ENCODE measurements around the gene GET4.

The GET4 gene

DNA sequence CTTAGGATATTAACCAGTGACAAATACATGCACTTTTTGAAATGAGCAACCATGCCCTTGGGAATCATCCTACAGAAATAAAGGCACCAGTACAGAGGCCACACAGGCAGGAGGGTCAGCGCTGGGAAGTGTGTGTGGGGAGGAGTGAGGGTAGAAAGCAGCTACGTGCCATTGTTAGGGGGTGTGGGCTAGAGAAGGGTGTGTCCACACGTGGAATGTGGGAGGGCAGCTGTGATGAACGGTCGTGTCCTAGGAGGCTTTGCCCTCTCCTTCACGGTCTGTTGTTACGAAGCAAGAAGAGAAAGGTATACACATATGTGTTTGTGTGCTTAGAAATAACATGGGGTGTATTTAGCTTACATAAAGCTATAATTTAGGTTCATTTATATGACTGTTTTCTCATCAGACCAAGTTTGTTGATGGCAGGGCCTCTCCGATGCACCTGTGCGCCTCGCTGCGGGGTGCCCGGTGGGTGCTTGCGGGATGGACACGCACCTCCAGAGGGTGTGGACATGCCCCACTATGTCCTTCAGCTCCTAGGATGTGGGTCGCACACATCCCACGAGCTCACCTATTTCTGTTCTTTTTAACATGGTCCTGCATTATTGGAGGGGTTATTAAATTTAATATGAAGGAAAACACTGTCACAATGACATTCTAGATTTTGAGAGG is 16.9 kb upstream of the GET4 start:
- Histone ChIP-seq H3K9ac (ENCODE audit: low read depth, low read length) (no peak overlapping the region), H3K9me3 (ENCODE audit: control insufficient read depth, insufficient read depth, low read length) (no peaks in the 10 kb centered on the region), H3K4me1 (ENCODE audit: control insufficient read depth, insufficient read depth, low read length) (no peaks in the 10 kb centered on the region), H3K4me3 (ENCODE audit: low read depth, low read length) (no peak overlapping the region), H3K36me3 (ENCODE audit: control insufficient read depth, insufficient read depth, low read length) (peaks cover 94% of the 10 kb centered on the region), H3K27ac (ENCODE audit: low read depth, low read length) (no peak overlapping the region), H3K27me3 (ENCODE audit: control insufficient read depth, insufficient read depth, low read length) (no peaks in the 10 kb centered on the region)

GRCh38 chr7:860149-860548 is 16.2 kb upstream of the GET4 start:
- H3K27ac ChIP-seq (ENCODE audit: low read depth, low read length) = no peak overlapping the region
- H3K9ac ChIP-seq (ENCODE audit: low read depth, low read length) = no peak overlapping the region
- H3K9me3 ChIP-seq (ENCODE audit: control insufficient read depth, insufficient read depth, low read length) = no peaks in the 10 kb centered on the region
- no peaks in the 10 kb centered on the region for H3K27me3 ChIP-seq (ENCODE audit: control insufficient read depth, insufficient read depth, low read length)
- H3K4me1 ChIP-seq (ENCODE audit: control insufficient read depth, insufficient read depth, low read length) = no peaks in the 10 kb centered on the region
- peaks cover 91% of the 10 kb centered on the region for H3K36me3 ChIP-seq (ENCODE audit: control insufficient read depth, insufficient read depth, low read length)
- no peak overlapping the region for H3K4me3 ChIP-seq (ENCODE audit: low read depth, low read length)

DNA sequence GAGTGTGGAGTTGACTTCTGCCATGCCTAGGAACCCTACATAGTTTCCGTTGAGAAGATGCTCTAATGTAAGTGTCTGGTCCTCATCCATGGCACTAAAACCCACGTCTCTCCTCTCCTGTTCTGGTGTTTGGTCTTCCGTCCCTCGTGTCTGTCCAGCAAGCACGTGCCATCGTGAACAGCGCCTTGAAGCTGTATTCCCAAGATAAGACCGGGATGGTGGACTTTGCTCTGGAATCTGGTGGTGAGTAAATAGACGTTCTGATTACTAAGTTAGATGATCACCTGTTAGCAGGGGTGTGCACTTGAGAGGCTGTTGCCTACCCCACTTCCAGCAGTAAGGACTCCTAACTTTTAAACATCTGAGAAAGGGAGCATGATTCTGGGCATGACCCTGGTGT is 15.1 kb upstream of the GET4 start:
- Histone ChIP-seq H3K27me3 (ENCODE audit: control insufficient read depth, insufficient read depth, low read length) (no peaks in the 10 kb centered on the region), H3K36me3 (ENCODE audit: control insufficient read depth, insufficient read depth, low read length) (peaks cover 91% of the 10 kb centered on the region), H3K9ac (ENCODE audit: low read depth, low read length) (no peak overlapping the region), H3K9me3 (ENCODE audit: control insufficient read depth, insufficient read depth, low read length) (no peaks in the 10 kb centered on the region), H3K4me1 (ENCODE audit: control insufficient read depth, insufficient read depth, low read length) (no peaks in the 10 kb centered on the region), H3K4me3 (ENCODE audit: low read depth, low read length) (no peak overlapping the region), H3K27ac (ENCODE audit: low read depth, low read length) (no peak overlapping the region)

DNA sequence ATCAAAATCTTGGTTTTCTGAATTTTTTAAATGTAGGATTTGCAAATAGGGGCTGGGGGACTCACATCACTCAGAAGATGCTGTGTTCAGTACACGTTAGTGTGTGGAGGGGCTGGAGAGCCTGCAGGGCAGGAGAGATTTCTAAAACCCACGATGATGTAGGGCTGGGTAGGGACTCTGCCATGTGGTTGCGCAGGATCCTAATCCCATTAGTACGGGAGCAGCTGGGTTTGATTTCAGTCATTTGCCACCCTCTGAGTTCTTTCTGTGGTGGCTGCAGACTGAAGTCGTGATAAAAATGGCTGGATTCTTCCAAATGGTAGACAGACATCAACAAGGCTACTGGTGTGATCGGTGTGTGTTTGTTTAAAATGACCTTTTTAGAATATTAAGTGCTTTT is 14.2 kb upstream of the GET4 start:
- Histone ChIP-seq H3K27me3 (ENCODE audit: control insufficient read depth, insufficient read depth, low read length) (no peaks in the 10 kb centered on the region), H3K27ac (ENCODE audit: low read depth, low read length) (no peak overlapping the region), H3K4me3 (ENCODE audit: low read depth, low read length) (no peak overlapping the region), H3K4me1 (ENCODE audit: control insufficient read depth, insufficient read depth, low read length) (no peaks in the 10 kb centered on the region), H3K9ac (ENCODE audit: low read depth, low read length) (no peak overlapping the region), H3K36me3 (ENCODE audit: control insufficient read depth, insufficient read depth, low read length) (peaks cover 88% of the 10 kb centered on the region), H3K9me3 (ENCODE audit: control insufficient read depth, insufficient read depth, low read length) (no peaks in the 10 kb centered on the region)

DNA sequence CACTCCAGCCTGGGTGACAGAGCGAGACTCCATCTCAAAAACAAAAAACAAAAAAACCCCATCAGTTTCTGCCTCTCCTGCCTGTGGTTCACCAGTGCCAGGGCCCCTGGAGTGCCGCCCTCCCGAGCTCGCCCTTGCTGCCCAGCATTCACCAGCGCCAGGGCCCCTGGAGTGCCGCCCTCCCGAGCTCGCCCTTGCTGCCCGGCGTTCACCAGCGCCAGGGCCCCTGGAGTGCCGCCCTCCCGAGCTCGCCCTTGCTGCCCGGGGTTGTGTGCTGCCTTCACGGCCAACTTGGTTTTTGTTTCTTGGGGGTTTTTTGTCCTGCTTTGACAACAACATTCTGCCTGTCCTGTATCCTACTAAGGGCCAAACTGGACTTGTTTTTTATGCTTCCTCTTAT is 13.2 kb upstream of the GET4 start:
- Histone ChIP-seq H3K27me3 (ENCODE audit: control insufficient read depth, insufficient read depth, low read length) (no peaks in the 10 kb centered on the region), H3K9ac (ENCODE audit: low read depth, low read length) (no peak overlapping the region), H3K27ac (ENCODE audit: low read depth, low read length) (no peak overlapping the region), H3K9me3 (ENCODE audit: control insufficient read depth, insufficient read depth, low read length) (no peaks in the 10 kb centered on the region), H3K36me3 (ENCODE audit: control insufficient read depth, insufficient read depth, low read length) (peaks cover 88% of the 10 kb centered on the region), H3K4me3 (ENCODE audit: low read depth, low read length) (no peak overlapping the region), H3K4me1 (ENCODE audit: control insufficient read depth, insufficient read depth, low read length) (no peaks in the 10 kb centered on the region)

DNA sequence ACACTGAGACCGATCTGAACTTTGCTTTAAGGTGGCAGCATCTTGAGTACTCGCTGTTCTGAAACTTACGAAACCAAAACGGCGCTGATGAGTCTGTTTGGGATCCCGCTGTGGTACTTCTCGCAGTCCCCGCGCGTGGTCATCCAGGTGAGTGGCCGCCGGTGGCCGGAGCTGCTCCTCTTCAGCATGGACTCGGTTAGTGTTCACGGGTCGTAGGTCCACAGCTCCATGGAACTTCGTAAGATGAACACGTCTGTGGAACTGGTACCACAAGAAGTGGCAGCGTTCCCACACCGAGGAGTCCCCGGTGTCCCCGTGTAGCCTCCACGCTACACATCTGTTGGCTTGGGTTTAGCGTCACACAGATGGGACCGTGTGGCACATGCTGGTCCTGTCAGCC is 10.4 kb upstream of the GET4 start:
- Histone ChIP-seq H3K27me3 (ENCODE audit: control insufficient read depth, insufficient read depth, low read length) (no peaks in the 10 kb centered on the region), H3K4me1 (ENCODE audit: control insufficient read depth, insufficient read depth, low read length) (no peaks in the 10 kb centered on the region), H3K27ac (ENCODE audit: low read depth, low read length) (no peak overlapping the region), H3K36me3 (ENCODE audit: control insufficient read depth, insufficient read depth, low read length) (peaks cover 80% of the 10 kb centered on the region), H3K4me3 (ENCODE audit: low read depth, low read length) (no peak overlapping the region), H3K9ac (ENCODE audit: low read depth, low read length) (no peak overlapping the region), H3K9me3 (ENCODE audit: control insufficient read depth, insufficient read depth, low read length) (no peaks in the 10 kb centered on the region)

GRCh38 chr7:867001-867405 is 9.4 kb upstream of the GET4 start:
- H3K4me1 ChIP-seq (ENCODE audit: control insufficient read depth, insufficient read depth, low read length) = no peaks in the 10 kb centered on the region
- peaks cover 78% of the 10 kb centered on the region for H3K36me3 ChIP-seq (ENCODE audit: control insufficient read depth, insufficient read depth, low read length)
- no peak overlapping the region for H3K27ac ChIP-seq (ENCODE audit: low read depth, low read length)
- H3K9ac ChIP-seq (ENCODE audit: low read depth, low read length) = no peak overlapping the region
- no peaks in the 10 kb centered on the region for H3K27me3 ChIP-seq (ENCODE audit: control insufficient read depth, insufficient read depth, low read length)
- no peaks in the 10 kb centered on the region for H3K9me3 ChIP-seq (ENCODE audit: control insufficient read depth, insufficient read depth, low read length)
- H3K4me3 ChIP-seq (ENCODE audit: low read depth, low read length) = no peak overlapping the region

DNA sequence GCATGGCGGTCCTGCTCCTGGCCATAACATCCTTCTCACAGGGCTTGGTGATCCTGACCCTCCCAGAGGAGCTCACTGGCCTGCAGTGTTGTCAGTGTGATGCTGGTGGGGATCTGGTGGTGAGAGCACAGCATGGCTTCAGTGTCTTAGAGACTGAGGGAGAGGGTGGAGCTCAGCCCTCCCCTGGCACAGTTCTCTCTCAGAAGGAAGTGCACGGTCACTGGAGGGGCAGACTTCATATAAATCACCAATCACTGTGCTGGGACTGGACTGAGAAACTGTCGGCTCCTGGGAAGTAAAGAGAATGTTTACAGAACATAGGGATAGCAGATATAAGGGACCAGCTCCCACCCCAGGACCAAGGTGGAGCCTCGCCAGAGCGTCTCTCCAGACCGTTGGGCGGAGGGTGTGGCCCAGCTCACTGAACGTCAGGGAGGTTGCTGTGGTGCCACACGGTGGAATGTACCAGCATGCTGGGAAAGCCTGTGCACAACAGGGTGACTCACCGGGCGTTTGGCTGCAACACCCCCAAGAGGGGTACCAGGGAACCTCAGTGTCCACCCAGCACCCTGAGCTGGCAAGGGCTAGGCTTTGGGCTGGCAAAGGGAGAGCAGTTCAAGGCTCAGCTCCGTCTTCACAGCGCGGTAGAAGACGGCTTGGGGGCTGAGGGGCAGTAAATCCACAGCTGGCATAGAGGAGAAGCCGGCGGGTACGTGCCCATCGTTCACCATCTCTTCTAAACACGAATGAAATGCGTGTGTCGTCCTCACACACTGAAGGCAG is 8.8 kb upstream of the GET4 start:
- Histone ChIP-seq H3K27ac (ENCODE audit: low read depth, low read length) (no peak overlapping the region), H3K9me3 (ENCODE audit: control insufficient read depth, insufficient read depth, low read length) (no peaks in the 10 kb centered on the region), H3K36me3 (ENCODE audit: control insufficient read depth, insufficient read depth, low read length) (peaks cover 78% of the 10 kb centered on the region), H3K27me3 (ENCODE audit: control insufficient read depth, insufficient read depth, low read length) (no peaks in the 10 kb centered on the region), H3K9ac (ENCODE audit: low read depth, low read length) (no peak overlapping the region), H3K4me3 (ENCODE audit: low read depth, low read length) (no peak overlapping the region), H3K4me1 (ENCODE audit: control insufficient read depth, insufficient read depth, low read length) (no peaks in the 10 kb centered on the region)

GRCh38 chr7:868189-868486 is 8.2 kb upstream of the GET4 start:
- peaks cover 76% of the 10 kb centered on the region for H3K36me3 ChIP-seq (ENCODE audit: control insufficient read depth, insufficient read depth, low read length)
- no peak overlapping the region for H3K9ac ChIP-seq (ENCODE audit: low read depth, low read length)
- H3K9me3 ChIP-seq (ENCODE audit: control insufficient read depth, insufficient read depth, low read length) = no peaks in the 10 kb centered on the region
- H3K4me3 ChIP-seq (ENCODE audit: low read depth, low read length) = no peak overlapping the region
- no peak overlapping the region for H3K27ac ChIP-seq (ENCODE audit: low read depth, low read length)
- no peaks in the 10 kb centered on the region for H3K27me3 ChIP-seq (ENCODE audit: control insufficient read depth, insufficient read depth, low read length)
- no peaks in the 10 kb centered on the region for H3K4me1 ChIP-seq (ENCODE audit: control insufficient read depth, insufficient read depth, low read length)

GRCh38 chr7:869348-869747 is 7.0 kb upstream of the GET4 start:
- H3K4me3 ChIP-seq (ENCODE audit: low read depth, low read length) = no peak overlapping the region
- H3K4me1 ChIP-seq (ENCODE audit: control insufficient read depth, insufficient read depth, low read length) = 0 out of 2 replicates have a peak, but pooled peaks cover 3% of the 10 kb centered on the region
- peaks cover 73% of the 10 kb centered on the region for H3K36me3 ChIP-seq (ENCODE audit: control insufficient read depth, insufficient read depth, low read length)
- H3K27ac ChIP-seq (ENCODE audit: low read depth, low read length) = no peak overlapping the region
- no peak overlapping the region for H3K9ac ChIP-seq (ENCODE audit: low read depth, low read length)
- H3K9me3 ChIP-seq (ENCODE audit: control insufficient read depth, insufficient read depth, low read length) = no peaks in the 10 kb centered on the region
- no peaks in the 10 kb centered on the region for H3K27me3 ChIP-seq (ENCODE audit: control insufficient read depth, insufficient read depth, low read length)

GRCh38 chr7:871900-872537 is 4.3 kb upstream of the GET4 start:
- H3K27ac ChIP-seq (ENCODE audit: low read depth, low read length) = no peak overlapping the region
- peaks cover 62% of the 10 kb centered on the region for H3K36me3 ChIP-seq (ENCODE audit: control insufficient read depth, insufficient read depth, low read length)
- 0 out of 2 replicates have a peak, but pooled peaks cover 3% of the 10 kb centered on the region for H3K4me1 ChIP-seq (ENCODE audit: control insufficient read depth, insufficient read depth, low read length)

More at GRCh38 chr7:871900-872537, 4.3 kb upstream of the GET4 start:
- Histone ChIP-seq H3K9ac (ENCODE audit: low read depth, low read length) (no peak overlapping the region), H3K9me3 (ENCODE audit: control insufficient read depth, insufficient read depth, low read length) (no peaks in the 10 kb centered on the region), H3K4me3 (ENCODE audit: low read depth, low read length) (no peak overlapping the region), H3K27me3 (ENCODE audit: control insufficient read depth, insufficient read depth, low read length) (no peaks in the 10 kb centered on the region)

Data from HUES48 (cell line).